Heart right ventricle (tissue), 16 donors: ENCODE measurements around the gene LRRC8D. TPM values are rescaled to one million over a fixed set of nuclear protein-coding genes. Genes with fewer than 3 reads are reported as not detected.

Experiments used
- ATAC-seq, 8 donors: fragments of 200-7000 bp; cut with Tn5 transposase; one replicate each; pipeline ENCODE4 v1.9.1; 2020; ENCODE audit warnings: mild to moderate bottlenecking in 8 of 8, moderate library complexity in 8 of 8, moderate number of reproducible peaks in 1 of 8
- DNase-seq, 2 donors: peaks; one replicate each; pipeline ENCODE4 v3.0.0-alpha.2; 2020
- H3K27ac ChIP-seq, 10 donors: fragments of 200-600 bp; sonication (generic) in 2 of 10; one replicate each; pipeline versions ENCODE4 v1.5.0 to v1.8.0; 2020 to 2022; ENCODE audit warnings: mild to moderate bottlenecking in 3 of 10
- H3K27me3 ChIP-seq, 7 donors: fragments of 200-600 bp; one replicate each; pipeline ENCODE4 v1.8.0; 2021 to 2022; ENCODE audit warnings: mild to moderate bottlenecking in 2 of 7
- H3K36me3 ChIP-seq, 9 donors: fragments of 200-600 bp; sonication (generic) in 1 of 9; one replicate each; pipeline versions ENCODE4 v1.5.0 to v1.8.0; 2020 to 2022; ENCODE audit warnings: mild to moderate bottlenecking in 2 of 9
- H3K4me1 ChIP-seq, 9 donors: fragments of 200-600 bp; sonication (generic) in 1 of 9; one replicate each; pipeline versions ENCODE4 v1.5.0 to v1.8.0; 2020 to 2022; ENCODE audit warnings: mild to moderate bottlenecking in 4 of 9
- H3K4me3 ChIP-seq, 10 donors: fragments of 200-600 bp; sonication (generic) in 2 of 10; one replicate each; pipeline versions ENCODE4 v1.5.0 to v1.8.0; 2020 to 2022; ENCODE audit warnings: mild to moderate bottlenecking in 7 of 10, moderate library complexity in 2 of 10
- H3K9me3 ChIP-seq, 11 donors: fragments of 200-600 bp in 10 of 11; sonication (generic) in 2 of 11; one replicate each; pipeline versions ENCODE4 v1.5.0 to v1.8.0; 2013 to 2022; ENCODE audit warnings: mild to moderate bottlenecking in 2 of 11, control low read depth in 1 of 11, moderate library complexity in 1 of 11
- CTCF ChIP-seq, 9 donors: fragments of 200-600 bp; sonication (generic) in 2 of 9; IDR thresholded peaks; one replicate each; pipeline versions ENCODE4 v1.5.0 to v1.8.0; 2021 to 2022; ENCODE audit warnings: antibody characterized with exemption in 9 of 9, mild to moderate bottlenecking in 5 of 9, moderate library complexity in 1 of 9
- WGBS, 2 donors: extraction: QIAGEN DNeasy Blood & Tissue Kit; methylation state at CpG; one replicate each; pipeline ENCODE4 v1.1.7; 2013; ENCODE audit warnings: inconsistent platforms in 1 of 2; 5-methylcytosine and 5-hydroxymethylcytosine counted together
- intact Hi-C, 10 donors: fragments of 100-400 bp; cut with DNase I; formaldehyde crosslinking; loops; one replicate each; pipeline versions ENCODE4 v1.11.1 to v1.14.2; 2022
- polyA plus RNA-seq, 2 donors: library from polyadenylated mRNA; stranded (reverse); fragments of 200-250 nt; gene quantifications; one replicate each; pipeline ENCODE4 v1.2.3, GENCODE V29; 2013
- total RNA-seq, 10 donors: library from RNA; stranded (reverse); fragmentation: NEBNext Ultra II Directional in 3 of 10; extraction: Animal tissue kit (Norgen Biotek cat#: 25700) in 3 of 10; gene quantifications; one replicate each; pipeline versions ENCODE4 v1.2.1 to v1.2.4, GENCODE V29; 2021 to 2023
- donor health status: Arrhythmogenic right ventricular cardiomyopathy.
- donor health status: ischemic (EF 13 %, LVEDD 7.1; RV severe dilation, severe dysfunction).
- donor health status: healthy with polysubstance abuse.
- donor health status: DM: no; HTN: yes; CAD: no.
- donor health status: DM: no; HTN: no; CAD: no.
- donor health status: ischemic (EF 25% LVEDD 6.9; RV normal size, moderate dysfunction).
- donor health status: ischemic (EF 25% LVEDD 5.7; RV mildly dilated, moderate dysfunction).
- donor health status: healthy.
- donor health status: DM: yes; HTN: yes; CAD: no.
- donor health status: Ischemic cardiomyopathy.
- donor health status: ischemic (EF 35%, LVEDD 5.7; RV mildly dilated, moderate dysfunction).
- donor health status: nonischemic (EF 11% LVEDD 7.7; RV severe dilation, severe dysfunction).
- donor health status: DM: yes; HTN: yes; CAD: no.
- donor health status: PGD.
- donor health status: ischemic (EF 29% LVEDD 5.4; RV normal size, mild dysfunction).
- donor health status: nonischemic (EF 23%, LVEDD 6.1; RV moderate dilation, normal function).

LRRC8D gene
- total and polyA plus RNA-seq, 12 donors: 3.0 to 11.0 (median 6.6) TPM

GRCh38 chr1:89827902-89828301 is 7.1 kb downstream of the LRRC8D start:
- DNase-seq (no peak), ATAC-seq (no peak)
- Histone ChIP-seq H3K9me3 (no peaks in the 10 kb centered on the region), H3K27ac (no peak overlapping the region), H3K4me1 (peaks cover 0 to 35% (median 13%) of the 10 kb centered on the region in 9 donors), H3K27me3 (no peaks in the 10 kb centered on the region), H3K36me3 (no peaks in the 10 kb centered on the region), H3K4me3 (no peak overlapping the region)
- 100% methylated on average over 1 of the region's 1 CpG for WGBS, 2 donors
- no peak for TF ChIP-seq CTCF (IDR thresholded peaks at IDR 0.05)
- intact Hi-C loops: no loop called here

GRCh38 chr1:89829186-89829585 is 8.4 kb downstream of the LRRC8D start:
- Histone ChIP-seq H3K27ac (no peak overlapping the region), H3K4me1 (peaks cover 0 to 29% (median 6%) of the 10 kb centered on the region in 9 donors), H3K4me3 (no peak overlapping the region), H3K9me3 (no peaks in the 10 kb centered on the region), H3K36me3 (no peaks in the 10 kb centered on the region), H3K27me3 (no peaks in the 10 kb centered on the region)
- WGBS, 2 donors: 96% methylated on average over 4 of the region's 4 CpGs
- DNase-seq (no peak), ATAC-seq (no peak)
- no peak for TF ChIP-seq CTCF (IDR thresholded peaks at IDR 0.05)
- intact Hi-C loops: no loop called here

GRCh38 chr1:89831462-89832120 is 10.8 kb downstream of the LRRC8D start:
- H3K4me3 ChIP-seq: no peak overlapping the region
- TF ChIP-seq CTCF (IDR thresholded peaks at IDR 0.05): no peak
- WGBS, 2 donors: 76% methylated on average over 7 of the region's 7 CpGs
- peaks cover 0 to 43% (median 13%) of the 10 kb centered on the region in 9 donors for H3K4me1 ChIP-seq
- ATAC-seq (no peak), DNase-seq (no peak)
- H3K27ac ChIP-seq: no peak overlapping the region
- H3K36me3 ChIP-seq: no peaks in the 10 kb centered on the region
- H3K27me3 ChIP-seq: no peaks in the 10 kb centered on the region
- no peaks in the 10 kb centered on the region for H3K9me3 ChIP-seq
- intact Hi-C loops: no loop called here

GRCh38 chr1:89832496-89833127 is 11.8 kb downstream of the LRRC8D start:
- Histone ChIP-seq H3K4me3 (no peak overlapping the region), H3K4me1 (peaks cover 0 to 48% (median 13%) of the 10 kb centered on the region in 9 donors), H3K9me3 (no peaks in the 10 kb centered on the region), H3K36me3 (no peaks in the 10 kb centered on the region), H3K27me3 (no peaks in the 10 kb centered on the region), H3K27ac (no peak overlapping the region)
- intact Hi-C loops: no loop called here
- DNase-seq: no peak
- no peak for TF ChIP-seq CTCF (IDR thresholded peaks at IDR 0.05)
- 66 to 68% methylated on average over 6 of the region's 6 CpGs for WGBS, 2 donors
- no peak for ATAC-seq
